ENCODE results near the gene FBXL7.
A peak's percentile ranks its signal among the peaks of the same experiment; 100 is the strongest.

Gene FBXL7

DNA sequence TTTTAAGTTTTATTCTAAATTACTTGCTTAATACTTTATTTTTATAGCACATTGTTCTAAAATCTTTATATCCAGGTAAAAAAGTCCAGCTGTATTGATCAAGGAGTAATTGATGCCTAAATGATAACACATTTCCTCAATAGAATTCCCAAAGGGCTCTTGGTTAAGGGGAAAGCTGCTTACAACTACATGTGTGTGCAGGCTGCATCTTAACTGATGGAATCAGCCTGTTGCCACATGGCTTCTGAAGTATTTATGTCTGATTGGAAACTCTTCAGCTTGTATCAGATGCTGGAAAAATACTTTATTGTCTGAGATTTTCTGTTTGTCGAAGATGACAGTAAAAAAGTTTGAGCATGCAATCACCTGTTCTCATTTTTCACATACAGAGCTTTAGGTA lies 182.6 kb downstream of the FBXL7 start:
- no peak for DNase-seq

DNA sequence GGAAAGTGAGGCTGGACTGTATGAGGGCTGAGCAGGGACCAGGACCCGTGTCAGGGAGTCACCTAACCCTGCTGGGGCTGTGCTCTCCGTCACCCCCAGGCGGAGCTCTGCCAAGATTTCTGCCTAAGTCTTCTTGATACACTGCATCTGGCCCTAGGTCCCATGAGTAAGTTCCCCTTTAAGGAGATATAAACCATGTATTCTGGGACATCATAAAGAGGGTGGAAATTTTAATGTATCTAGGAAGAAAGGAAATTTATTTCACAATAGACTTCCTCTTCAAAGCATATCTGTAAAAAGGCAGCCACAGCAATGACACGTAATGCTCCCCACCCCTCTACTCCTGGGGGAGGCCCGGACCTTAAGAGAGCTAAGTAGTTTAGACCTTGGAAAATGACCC lies 183.4 kb downstream of the FBXL7 start:
- DNase-seq: no peak

DNA sequence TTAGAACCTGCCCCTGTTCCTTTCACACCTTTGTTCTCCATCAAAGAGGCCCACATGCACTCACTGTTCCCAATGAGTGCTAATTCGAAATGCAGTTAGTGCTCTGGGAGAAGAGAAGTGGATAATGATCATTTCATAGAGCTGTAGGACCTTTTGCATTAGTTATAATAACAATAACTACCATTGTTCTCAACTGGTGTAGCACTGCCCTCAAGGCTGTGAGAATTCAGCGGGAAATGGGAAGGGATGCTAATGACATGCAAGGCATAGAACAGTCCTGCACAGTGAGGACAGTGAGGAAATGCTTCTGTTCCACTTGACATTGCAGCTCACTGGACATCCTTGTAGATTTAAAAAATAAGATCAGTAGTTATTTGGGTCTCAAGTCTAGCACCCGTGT lies 187.4 kb downstream of the FBXL7 start:
- no peak for DNase-seq

DNA sequence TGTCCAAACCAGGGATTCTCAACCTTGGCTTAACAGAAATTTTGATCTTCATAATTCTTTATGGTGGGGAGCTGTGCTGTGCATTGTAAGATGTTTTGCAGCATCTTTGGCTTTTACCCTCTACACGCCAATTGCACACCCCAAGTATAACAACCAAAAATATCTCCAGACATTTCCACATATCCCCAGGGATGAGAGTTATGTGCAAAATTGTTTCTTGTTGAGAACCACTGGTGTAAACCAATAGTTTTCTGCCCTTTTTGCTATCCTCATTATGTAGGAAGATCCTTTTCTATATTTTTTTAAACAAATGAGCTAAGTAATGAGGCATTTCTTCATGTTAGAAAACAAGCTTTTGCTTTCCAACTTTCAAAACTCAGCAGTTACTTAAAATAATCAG lies 189.9 kb downstream of the FBXL7 start:
- no peak for DNase-seq

DNA sequence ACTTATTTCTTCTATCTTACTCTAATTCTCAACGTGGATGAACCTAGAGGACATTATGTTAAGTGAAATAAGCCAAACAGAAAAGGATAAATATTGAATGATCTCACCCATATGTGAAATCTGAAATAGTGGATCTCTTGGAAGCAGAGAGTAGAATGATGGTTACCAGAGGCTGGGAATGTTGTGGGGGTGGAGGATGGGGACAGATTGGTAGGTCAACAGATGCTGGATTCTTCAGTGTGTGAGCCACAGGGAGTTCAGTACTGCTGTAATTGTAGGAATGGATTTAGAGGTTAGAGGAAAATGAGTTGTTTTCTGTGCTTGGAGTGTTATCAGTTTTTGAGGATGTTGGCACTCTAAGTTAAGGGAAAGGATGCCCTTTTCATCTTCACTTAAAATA lies 190.6 kb downstream of the FBXL7 start:
- no peak for DNase-seq

DNA sequence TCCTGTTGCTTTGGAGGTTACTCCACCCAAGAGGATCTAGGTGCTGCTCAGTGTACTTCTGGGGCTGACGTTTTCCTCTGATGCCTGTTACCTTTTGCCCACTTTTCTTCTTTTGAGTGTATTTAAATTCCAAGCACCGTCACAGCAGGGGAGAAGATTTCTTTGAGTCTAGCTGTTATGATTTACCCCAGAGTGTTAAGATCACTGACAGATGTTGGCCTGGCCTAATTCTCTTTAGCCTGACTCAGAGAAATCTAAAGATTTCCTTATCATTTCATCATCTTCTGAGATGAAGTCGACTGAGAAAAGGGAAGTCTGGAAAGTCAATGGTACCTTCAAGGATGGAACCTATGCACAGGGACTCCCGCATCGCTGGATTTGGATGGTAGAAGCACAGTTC lies 191.5 kb downstream of the FBXL7 start:
- no peak for DNase-seq

DNA sequence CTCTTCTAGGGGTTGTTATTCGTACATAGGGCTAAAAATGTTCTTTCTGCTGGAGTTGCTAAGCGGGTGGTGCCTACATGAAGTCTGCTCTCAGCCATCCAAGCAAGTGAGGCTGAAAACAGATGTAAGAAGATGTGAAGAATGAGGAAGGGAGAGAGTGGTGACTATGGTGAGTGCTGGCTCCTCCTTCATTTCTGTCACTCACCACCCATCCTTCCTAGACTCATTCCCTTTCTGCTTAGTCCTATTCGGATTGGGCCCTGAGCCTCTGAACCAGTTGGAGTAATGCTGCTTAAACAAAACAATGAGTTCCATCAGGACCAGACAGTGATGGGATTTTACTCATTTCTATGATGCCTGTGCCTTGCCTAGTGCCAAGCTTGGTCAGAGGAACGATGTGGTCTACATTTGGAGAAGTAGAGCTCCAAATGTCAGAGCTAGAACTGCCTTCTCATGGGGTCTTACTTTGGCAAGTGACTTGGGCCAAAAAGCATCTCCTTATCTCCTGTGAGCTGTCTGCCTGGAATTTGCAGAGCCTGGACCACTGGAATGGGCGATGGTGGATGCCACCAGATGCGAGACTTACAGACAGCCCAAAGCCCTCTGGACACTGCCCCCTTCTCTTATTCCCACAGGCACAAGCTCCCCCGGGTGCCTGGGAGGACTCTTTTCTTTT lies 192.9 kb downstream of the FBXL7 start:
- no peak for DNase-seq

DNA sequence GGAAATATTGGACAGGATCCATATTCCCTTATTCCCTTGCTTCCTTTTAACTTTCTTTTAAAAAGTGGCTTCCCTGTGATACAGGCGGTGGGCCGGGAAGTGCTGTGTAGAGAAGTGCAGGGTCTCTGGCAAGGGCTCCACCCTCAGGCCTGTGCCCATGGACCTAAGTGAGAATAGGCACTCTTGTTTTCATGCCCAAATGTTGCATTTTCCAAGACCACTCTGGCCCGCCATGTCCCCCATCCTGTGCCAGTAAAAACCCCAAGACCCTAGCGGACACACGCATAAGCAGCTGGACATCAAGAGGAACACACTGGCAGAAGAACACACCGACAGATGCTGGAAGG lies 193.4 kb downstream of the FBXL7 start:
- DNase-seq: no peak

DNA sequence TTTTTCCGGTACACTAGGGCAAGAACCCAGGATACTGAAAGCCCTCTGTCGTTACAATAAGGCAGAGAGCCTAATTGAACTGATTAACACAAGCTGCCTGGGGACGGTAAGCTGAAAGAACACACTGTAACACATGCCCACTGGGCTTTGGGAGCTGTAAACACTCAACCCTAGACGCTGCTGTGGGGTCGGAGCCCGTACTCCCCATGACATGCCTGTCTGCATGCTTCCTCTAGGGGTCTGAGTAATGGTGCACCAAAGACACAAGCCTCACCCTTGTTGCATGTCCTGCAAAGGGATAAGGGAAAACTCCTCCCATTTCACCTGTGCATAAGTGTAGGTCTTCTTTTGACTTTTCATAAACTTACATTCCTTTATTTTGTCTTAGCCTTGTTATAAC lies 194.0 kb downstream of the FBXL7 start:
- no peak for DNase-seq

DNA sequence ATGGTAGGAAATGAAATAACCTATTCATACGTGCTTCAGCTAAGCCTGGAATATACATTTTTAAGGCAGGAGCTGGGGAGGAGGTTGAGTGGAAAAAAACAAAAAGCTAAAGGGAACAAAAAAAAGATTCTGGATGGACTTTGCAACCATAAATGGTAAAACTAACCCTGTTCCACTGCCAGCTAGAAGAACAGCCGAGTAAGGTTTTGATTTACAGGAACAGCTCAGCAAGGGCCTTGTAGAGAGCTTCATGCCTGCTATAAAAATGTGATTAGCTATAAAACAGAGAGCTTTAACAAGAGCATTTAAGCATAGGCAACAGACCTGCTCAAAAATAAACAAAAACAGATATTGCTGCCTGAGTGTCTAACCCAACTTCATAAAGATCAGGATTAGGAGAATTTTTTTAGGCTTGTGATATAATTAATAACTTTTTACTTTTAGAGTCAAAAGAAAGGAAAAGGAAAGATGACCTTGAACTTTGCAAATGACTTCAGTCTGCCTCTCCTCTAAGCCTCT lies 194.8 kb downstream of the FBXL7 start:
- no peak for DNase-seq

DNA sequence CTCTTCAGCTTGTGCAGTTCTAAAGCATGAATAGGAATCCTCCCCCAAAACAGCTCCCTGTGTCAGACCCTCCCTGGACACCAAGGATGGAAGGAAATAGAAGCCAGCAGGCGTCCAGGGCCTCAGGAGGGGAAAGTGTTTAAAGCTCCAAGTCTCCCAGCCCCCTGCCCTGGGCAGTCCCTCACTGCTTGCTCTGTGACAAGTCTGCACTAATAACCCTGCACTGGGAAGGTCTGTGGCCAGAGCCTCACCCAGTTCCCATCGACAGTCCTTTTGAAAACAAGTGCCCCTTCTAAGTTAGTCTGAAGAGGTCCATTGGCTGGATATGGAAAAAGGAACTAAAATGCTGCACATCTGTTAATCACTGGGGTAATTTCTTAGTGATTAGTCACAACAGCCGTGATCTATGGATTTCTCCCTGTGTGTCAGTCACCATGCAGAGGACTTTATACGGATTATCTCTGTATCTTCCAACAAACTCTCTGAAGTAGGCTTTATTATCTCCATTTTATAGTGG lies 195.3 kb downstream of the FBXL7 start:
- DNase-seq: peak; percentile 3

DNA sequence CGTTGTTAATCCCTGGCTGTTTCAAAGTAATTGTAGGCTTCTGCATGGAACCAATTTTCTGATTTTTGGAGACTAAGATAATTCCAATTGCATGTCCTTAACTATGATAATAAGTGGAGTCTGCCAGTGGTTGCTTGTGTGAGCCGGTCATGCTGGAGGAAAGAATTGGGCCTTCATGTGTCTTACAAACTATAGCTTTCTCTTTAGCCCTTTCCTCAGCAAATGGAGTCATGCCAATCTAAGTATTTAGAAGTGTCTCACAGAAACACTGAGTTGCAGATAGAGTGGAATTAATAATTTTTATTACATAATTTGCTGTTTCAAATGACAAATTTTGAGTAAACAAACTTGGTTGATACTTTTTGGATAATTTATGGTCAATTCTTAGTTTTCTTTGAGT lies 200.4 kb downstream of the FBXL7 start:
- no peak for DNase-seq

DNA sequence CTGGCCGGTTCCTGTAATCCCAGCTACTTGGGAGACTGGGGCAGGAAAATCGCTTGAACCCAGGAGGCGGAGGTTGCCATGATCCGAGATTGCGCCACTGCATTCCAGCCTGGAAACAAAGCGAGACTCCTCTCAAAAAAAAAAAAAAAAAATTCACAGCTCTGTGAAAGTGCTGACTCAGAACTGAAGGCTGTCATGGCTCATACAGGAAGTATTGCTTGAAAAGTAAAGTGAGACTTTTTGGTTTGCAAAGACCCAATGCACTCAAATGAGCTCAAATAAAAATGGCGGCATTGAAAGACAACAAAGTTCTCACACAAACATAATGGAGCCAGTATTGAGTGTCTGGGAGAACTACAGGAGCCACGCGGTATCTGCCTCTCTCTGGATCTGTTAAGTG lies 202.1 kb downstream of the FBXL7 start:
- DNase-seq: peak; percentile 82

DNA sequence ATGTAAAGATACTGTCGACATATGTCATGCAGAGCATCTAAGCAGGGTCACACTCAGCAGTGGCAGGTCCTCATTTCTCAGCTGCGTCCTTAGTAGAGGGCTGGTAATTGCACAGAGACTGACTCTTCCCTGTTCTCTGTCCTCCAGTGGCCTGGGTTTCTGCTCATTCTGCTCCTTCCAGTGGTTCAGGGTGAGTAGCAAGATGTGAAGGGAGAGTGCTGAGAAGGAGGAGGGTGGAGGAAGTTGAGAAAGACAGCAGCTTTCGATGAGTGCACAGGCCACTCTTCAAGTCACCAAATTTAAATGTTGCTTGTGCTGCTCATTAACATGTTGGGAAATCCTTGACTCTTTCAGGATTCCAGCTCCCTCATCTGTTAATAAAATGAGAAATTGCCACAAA lies 203.9 kb downstream of the FBXL7 start:
- no peak for DNase-seq

DNA sequence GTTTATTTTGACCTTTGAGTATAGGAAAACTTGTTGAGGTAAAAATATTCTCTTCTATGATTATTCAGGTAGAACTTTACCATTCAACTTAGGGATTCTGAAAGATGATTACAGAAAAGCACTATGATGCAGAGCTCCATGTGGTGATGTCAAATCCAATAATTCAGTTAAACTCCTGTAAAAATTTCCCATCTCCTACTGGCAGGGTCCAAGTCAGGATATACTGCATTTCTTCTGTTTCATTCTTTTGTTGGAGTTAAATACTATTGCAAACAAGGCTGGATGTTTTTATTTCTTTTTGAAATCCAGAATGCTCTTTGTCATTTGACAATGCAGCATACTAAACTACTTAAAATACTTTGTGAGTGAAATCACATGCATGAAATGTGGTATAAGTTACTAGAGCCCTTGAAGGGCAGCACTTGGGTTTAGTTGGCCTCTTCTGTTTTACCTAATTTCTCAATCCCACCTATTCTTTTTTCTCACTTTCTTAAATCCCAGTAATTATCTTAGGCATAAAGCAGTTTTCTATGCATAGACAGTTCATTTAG lies 204.5 kb downstream of the FBXL7 start:
- DNase-seq: no peak

DNA sequence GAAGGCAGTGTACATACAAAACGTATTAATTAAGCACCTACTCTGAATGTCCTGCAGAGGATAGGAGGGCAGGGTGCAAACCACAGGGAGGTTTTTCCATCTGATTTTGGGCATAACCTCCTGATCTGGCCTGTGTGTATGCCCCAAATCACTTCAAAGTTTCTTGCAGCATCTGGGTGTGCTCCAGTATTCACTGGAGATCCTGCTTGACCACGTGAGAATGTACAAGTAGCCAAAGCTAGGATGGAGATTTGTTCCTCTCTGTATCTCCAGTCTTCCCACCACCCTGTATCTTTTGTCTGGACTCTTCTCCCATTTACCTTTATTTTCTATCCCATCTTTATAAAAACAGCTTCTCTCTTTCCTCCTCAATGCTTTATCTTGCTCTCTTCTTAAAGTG lies 207.7 kb downstream of the FBXL7 start:
- DNase-seq: no peak

DNA sequence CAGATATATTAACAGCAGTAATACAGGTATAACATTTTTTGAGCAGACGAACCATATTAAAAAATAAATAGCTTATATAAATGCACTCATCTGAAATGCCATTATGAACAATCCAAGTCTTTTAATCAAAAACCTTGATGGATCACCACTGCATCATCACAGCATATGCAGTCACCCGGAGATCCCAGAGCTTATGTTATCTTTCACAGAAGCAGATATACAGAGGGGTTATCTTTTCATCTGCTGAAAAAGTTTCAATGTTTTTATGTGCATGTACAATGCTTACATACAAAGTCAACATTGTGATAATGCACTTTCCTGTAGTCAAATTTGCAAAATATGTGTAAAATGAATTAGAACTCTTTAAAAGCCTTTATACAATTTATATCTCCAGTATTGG lies 211.9 kb downstream of the FBXL7 start:
- DNase-seq: no peak

DNA sequence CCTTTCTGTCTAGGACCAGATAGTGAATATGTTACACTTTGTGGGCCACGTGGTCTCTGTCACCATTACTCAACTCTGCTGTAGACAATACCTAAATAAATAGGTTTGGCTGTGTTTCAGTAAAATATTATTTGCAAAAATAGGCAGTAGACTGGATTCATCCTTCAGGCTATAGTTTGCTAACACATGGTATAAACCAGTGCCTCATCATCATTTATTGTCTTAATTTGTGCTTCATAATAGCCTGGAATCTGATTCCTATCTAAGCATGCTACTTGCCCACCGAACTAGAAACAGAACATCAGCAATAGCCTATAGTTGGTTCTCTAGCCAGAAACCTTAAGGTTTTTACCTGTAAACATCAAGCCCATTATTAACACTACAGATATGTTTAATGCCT lies 215.6 kb downstream of the FBXL7 start:
- no peak for DNase-seq

DNA sequence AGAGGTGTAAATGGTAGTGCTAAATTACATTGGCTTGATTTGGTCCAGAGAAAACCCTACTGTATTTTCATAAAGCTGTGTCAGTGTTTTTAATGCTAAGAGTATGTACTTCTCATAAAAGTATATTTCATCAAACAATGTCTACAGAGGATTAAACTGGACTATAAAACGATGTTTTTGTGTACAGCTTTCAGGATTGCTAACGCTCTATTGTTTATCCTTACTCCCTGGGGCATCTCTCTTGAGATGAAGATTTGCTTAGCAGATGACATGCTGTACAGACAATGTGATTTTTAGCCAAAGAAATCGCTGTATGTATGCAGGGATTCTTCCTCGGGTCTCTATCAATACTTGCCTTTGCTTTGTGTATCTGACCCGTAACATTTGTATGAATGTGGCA lies 216.0 kb downstream of the FBXL7 start:
- DNase-seq: no peak

DNA sequence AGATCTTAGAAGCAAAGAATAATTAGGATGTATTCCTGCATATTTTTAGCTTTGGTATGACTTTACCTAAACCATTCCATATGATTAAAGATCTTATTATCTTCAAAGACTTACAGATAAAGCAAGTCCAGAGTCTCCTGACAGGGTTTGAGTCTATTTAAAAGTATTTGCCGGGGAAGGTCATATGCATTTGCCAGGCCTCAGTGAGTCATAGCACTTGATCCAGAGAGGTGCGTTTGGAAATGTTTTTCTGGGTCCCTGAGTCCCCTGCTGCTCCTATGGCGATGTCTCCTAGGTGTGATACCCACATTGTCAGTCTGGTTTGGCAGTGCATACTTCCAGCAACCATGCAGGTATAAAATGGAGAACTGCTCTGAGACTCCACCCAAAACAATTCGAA lies 217.0 kb downstream of the FBXL7 start:
- no peak for DNase-seq

DNA sequence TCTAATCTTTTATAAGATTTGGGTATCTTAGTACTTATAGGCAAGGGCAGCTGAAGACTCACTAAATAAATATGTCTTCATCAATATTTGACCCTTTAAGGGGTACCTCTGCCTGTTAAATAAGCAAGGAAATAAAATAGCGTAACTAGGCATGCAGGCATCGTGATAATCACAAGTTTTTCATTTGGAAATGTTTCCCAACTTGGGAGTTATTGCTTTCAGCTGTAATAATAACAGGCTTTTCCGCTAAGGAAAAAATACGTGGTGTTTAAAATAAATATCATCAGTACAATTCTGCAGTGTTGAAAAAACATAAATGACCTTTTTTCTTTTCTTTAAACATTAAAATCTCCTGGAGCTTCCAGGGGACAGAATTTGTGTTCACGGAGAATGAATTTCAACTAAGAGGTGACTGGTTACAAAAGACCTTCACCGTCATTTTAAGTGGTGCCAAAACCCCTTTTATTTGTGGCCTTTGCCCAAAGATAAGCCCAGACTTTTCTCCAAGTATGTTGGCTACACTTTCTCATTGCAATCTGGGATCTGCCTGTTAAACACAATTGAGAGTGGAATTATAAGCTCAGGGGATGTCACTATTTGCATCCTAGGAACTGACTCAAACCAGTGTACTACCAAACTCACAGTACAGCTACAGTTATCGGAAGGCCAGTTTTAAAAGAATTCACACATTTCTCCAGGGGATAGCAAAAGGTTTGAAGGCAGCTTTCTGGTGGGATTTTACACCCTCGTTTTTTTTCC lies 218.6 kb downstream of the FBXL7 start:
- DNase-seq: no peak

DNA sequence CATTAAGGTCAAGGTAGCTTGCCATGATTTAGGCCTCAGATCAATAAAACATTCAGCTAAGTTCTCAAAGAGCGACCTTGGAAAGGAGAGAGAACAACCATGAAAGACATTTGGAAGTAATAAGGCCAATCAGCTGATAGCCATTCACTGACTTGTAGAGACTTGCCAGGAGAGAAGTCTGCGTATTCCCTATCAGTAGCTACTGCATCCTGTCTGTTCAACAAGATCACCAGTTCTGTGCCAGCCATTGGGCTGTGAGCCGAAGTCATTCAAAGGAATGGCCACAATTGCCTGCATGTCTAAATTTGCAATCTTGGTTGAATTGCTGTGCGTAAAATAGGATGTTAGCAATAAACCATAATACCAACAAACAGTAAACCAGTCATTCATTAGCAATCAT lies 219.8 kb downstream of the FBXL7 start:
- no peak for DNase-seq

DNA sequence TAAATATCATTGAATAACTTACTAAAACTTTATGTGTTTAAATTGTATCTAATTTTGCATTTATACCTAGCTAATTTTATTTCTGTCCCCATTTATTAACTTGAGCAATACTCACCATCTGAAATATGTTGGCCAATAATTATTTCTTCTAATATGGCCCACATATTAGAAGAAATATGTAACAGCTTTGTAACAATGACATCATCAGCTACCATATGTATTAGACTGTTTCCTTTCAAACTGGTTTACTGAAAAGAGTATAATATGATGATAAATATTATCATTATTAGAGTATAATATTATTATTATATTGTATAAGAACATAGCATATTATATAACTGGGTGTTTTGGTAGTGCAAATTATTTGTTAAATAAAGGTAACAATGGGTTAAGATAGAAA lies 220.5 kb downstream of the FBXL7 start:
- DNase-seq: no peak

DNA sequence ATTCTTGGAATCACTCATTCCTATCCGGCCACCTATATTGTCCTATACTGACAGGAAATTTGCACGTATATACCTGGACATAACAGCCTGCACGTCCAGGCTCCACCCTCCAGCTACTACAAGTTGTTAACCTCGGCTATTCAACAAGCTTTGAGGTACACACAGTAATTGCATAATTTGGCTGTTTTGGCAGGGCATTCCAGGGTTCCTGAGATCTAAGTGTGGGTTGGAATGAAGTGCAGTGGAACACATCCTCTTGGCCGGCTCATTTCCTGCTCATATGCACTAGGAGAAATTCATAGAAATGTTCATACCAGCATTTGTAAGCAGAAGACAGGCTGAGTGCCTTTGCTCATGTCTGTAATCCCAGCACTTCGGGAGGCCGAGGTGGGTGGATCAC lies 222.3 kb downstream of the FBXL7 start:
- DNase-seq: no peak

Data from kidney glomerular epithelial cell (primary cell).